ENCODE measurements around the gene SPRY2.

Gene SPRY2, protein sequence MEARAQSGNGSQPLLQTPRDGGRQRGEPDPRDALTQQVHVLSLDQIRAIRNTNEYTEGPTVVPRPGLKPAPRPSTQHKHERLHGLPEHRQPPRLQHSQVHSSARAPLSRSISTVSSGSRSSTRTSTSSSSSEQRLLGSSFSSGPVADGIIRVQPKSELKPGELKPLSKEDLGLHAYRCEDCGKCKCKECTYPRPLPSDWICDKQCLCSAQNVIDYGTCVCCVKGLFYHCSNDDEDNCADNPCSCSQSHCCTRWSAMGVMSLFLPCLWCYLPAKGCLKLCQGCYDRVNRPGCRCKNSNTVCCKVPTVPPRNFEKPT

DNA sequence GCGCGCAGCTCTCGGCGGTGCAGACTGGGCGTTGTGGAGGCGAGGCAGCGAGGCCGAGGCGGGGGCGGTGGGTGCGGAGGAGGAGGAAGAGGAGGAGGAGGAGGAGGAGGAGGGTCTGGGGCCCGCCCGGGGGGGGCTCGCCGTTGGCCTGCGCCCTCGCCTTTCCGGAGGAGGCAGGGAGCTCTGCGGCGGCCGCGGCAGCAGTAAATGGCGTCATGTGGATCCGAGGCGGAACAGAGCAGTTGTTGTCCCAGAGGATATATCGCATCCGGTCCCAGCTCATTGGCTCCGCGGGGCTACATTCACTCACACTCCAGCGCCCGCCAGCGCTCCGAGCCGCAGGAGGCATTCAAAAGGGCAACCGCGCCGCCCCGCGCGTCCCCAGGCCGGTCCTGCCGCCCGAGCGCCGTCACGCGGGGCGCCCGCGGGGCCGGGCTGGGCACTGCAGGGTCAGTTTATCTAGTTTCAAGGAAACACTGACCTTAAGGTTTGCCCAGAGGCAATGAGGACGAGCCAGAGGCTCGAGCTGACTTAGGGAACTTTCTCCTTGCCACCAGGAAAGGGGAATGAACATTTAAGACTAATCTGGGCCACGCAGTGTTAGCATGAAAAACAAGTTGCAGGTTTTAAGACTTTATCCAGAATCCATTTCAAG lies at the start of gene SPRY2:
SPRY2 (minus strand) TSS at position 26 of the 655 bp plus-strand sequence. CDS start 3,421 bp downstream, outside the sequence.
- peak; percentile 40 for DNase-seq (ENCODE audit: low spot score)
- Mint-ChIP-seq H3K27ac (no peak within 1 kb of the TSS), H3K4me3 (peak within 1 kb of the TSS; percentile 40), H3K4me1 (ENCODE audit: low read depth) (peaks cover 17% of the 10 kb centered on the region), H3K9me3 (no peaks in the 10 kb centered on the region), H3K36me3 (ENCODE audit: low read depth) (no peaks in the 10 kb centered on the region), H3K27me3 (ENCODE audit: low read depth) (peaks cover 33% of the 10 kb centered on the region)

DNA sequence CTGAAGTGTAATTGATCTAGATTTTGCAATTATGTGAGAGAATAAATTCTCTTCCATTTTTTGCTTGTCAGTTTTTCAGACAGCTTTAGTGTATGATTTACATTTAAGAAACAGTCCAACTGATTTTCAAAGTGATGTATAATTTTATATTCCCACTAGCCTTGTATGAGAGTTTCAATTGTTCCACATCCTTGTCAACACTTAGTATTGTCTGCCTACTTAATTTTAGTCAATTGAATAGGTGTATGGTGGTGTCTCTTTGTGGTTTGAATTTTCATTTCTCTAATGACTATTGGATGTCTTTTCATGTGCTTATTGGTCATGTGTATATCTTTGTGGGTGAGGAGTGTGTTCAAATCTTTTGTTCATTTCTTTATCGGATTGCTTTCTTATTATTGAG lies 49.4 kb upstream of the SPRY2 start:
- Mint-ChIP-seq H3K9me3 (peaks cover 3% of the 10 kb centered on the region), H3K27me3 (ENCODE audit: low read depth) (peaks cover 2% of the 10 kb centered on the region), H3K4me3 (no peak overlapping the region), H3K36me3 (ENCODE audit: low read depth) (no peaks in the 10 kb centered on the region), H3K27ac (no peak overlapping the region), H3K4me1 (ENCODE audit: low read depth) (peaks cover 4% of the 10 kb centered on the region)
- DNase-seq (ENCODE audit: low spot score): no peak

DNA sequence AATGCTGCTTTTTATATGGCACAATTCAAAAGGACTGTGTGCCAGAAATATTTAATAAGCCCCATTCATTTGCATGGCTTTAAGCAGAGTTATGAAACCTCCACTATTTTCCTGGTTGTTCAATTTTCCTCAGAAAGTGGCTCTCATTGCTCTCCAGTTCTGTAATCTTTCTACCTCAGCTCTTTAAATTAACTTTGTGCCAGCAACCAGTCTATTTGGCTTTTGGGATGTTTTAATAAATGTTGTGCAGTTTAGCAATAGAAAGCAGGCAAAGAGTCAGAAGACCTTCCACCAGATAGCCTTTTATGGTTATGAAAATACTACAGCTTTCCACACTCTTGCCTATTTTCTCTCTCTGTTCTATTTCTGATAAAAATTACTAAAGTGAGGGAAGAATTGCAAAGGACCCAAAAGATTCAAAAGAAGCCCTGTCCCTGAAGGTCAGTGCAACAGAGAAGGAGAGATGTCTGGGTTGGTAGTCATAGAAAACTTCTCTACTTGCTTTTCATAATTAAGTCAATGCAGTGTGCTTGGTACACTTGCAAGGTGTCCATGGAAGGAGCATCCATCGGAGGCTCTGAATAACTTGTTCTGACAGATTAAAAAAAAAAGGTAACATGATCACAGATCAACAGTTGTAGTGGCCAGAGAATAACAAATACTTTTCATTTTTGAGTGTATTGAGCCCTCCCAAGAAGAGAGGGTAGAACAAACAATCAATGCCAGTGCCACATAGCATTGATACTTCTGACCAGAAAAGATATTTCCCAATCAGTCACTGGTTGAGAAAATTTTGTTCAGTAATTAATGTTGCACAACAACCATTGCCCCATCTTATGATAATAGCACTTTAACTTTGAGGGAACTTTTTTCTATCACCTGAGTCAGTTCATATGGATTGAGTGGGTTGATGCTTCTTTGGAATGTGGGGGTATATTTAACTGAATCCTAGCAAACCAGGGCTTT lies 48.4 kb upstream of the SPRY2 start:
- Mint-ChIP-seq H3K4me1 (ENCODE audit: low read depth) (peaks cover 4% of the 10 kb centered on the region), H3K27ac (no peak overlapping the region), H3K27me3 (ENCODE audit: low read depth) (peaks cover 2% of the 10 kb centered on the region), H3K36me3 (ENCODE audit: low read depth) (no peaks in the 10 kb centered on the region), H3K9me3 (peaks cover 3% of the 10 kb centered on the region), H3K4me3 (no peak overlapping the region)
- no peak for DNase-seq (ENCODE audit: low spot score)

DNA sequence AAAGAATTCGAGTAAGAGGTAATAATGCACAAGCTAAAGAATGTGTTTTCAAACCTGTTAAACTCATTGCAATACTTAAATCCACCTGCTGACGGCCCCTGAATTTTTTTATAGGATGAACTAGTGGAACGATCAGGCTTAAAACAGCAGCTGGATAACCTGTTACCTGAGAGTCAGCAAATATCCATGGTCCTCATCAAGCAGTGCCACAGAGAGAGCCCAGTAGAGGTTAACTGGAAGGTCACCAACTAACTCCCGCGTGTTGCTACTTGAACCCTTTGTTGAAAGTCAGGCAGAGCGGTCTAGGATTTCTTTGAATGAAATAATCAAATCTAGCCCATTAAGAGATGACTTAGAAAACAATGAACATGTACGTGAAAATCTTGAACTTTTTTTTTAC lies 47.6 kb upstream of the SPRY2 start:
- Mint-ChIP-seq H3K9me3 (peaks cover 3% of the 10 kb centered on the region), H3K36me3 (ENCODE audit: low read depth) (no peaks in the 10 kb centered on the region), H3K27me3 (ENCODE audit: low read depth) (peaks cover 2% of the 10 kb centered on the region), H3K27ac (no peak overlapping the region), H3K4me3 (no peak overlapping the region), H3K4me1 (ENCODE audit: low read depth) (peaks cover 4% of the 10 kb centered on the region)
- DNase-seq (ENCODE audit: low spot score): no peak

DNA sequence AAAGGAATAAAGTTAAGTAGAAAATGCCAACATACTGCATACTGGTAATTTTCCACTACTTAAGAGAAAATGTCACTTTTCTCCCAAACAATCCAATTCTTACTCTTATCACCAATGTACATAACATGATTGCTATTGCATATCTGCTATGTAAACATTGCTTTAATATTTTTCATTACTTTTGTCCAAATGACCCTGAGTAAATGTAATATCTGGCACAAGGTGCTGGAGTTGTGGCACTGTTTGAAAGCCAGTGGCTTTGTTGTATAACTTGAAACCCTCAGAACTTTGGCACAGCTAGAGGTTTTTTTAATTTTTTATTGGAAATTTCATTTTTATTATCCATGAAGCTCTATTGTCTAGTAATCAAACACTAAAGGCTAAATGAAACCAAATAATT lies 45.7 kb upstream of the SPRY2 start:
- H3K9me3 Mint-ChIP-seq: peaks cover 3% of the 10 kb centered on the region
- H3K36me3 Mint-ChIP-seq (ENCODE audit: low read depth): no peaks in the 10 kb centered on the region
- no peaks in the 10 kb centered on the region for H3K27me3 Mint-ChIP-seq (ENCODE audit: low read depth)
- no peak for DNase-seq (ENCODE audit: low spot score)
- no peak overlapping the region for H3K27ac Mint-ChIP-seq
- no peak overlapping the region for H3K4me3 Mint-ChIP-seq
- H3K4me1 Mint-ChIP-seq (ENCODE audit: low read depth): peaks cover 4% of the 10 kb centered on the region

DNA sequence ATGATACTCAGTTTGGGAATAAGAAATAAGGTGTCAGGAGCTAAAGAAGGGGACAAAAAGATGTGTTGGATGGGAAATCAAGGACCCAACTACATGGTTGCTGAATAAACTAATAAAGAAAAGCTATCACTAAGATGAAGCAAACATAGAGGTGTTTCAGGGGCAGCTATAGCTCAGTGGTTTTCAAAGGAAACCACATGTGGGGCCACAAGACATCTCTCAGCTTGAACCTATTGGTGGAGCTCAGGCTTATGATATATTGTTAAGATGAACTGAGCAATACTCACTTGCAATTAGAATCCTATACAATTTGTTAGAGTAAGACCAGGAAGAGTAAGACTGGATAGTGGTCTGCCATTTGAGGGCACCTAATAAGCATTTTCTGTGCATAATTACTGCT lies 45.1 kb upstream of the SPRY2 start:
- no peak overlapping the region for H3K27ac Mint-ChIP-seq
- no peaks in the 10 kb centered on the region for H3K27me3 Mint-ChIP-seq (ENCODE audit: low read depth)

DNA sequence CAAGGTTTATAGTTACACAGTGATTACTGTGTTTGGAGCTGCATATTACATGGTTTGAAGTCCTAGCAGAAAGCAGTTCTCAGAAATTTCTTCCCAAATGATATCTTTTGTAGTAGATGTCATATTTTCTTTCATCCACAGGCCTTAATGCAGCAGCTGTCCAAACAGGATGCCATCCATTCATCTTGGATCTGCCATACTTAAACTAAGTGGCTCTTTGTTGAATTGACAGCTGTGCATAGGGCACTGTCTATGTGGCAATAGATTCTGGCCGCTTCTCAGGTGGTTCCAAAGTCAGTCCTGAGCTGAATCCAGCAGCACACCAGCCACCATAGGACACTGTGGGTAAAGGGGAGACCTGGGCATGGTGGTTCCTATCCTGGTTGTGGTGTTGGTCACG lies 41.6 kb upstream of the SPRY2 start:
- Mint-ChIP-seq H3K36me3 (ENCODE audit: low read depth) (no peaks in the 10 kb centered on the region), H3K4me1 (ENCODE audit: low read depth) (peaks cover 4% of the 10 kb centered on the region), H3K27ac (no peak overlapping the region), H3K27me3 (ENCODE audit: low read depth) (no peaks in the 10 kb centered on the region), H3K4me3 (no peak overlapping the region), H3K9me3 (no peaks in the 10 kb centered on the region)
- no peak for DNase-seq (ENCODE audit: low spot score)

More for the DNA sequence above, 45.1 kb upstream of the SPRY2 start:
- Mint-ChIP-seq H3K36me3 (ENCODE audit: low read depth) (no peaks in the 10 kb centered on the region), H3K4me1 (ENCODE audit: low read depth) (peaks cover 4% of the 10 kb centered on the region), H3K9me3 (peaks cover 3% of the 10 kb centered on the region), H3K4me3 (no peak overlapping the region)
- DNase-seq (ENCODE audit: low spot score): no peak

DNA sequence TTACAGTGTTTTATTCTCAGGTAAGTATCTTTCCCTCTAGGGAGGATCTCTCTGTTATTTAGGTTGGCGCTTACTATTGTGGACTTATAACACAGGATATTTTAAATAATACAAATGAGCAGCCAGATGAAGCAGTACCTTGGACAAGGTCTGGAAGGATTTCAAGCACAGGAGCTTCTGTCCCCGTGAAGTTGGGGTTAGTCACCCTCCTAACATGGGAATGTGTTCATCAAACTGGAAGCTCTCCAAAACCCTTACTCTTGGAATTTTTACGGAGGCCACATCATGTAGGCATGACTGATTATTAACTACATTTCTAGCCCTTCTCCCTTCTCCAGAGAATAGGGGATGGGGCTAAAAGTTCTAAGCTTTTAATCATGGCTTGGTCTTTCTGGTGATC lies 38.3 kb upstream of the SPRY2 start:
- Mint-ChIP-seq H3K36me3 (ENCODE audit: low read depth) (no peaks in the 10 kb centered on the region), H3K27me3 (ENCODE audit: low read depth) (no peaks in the 10 kb centered on the region), H3K4me1 (ENCODE audit: low read depth) (no peaks in the 10 kb centered on the region), H3K9me3 (no peaks in the 10 kb centered on the region), H3K4me3 (no peak overlapping the region), H3K27ac (no peak overlapping the region)
- no peak for DNase-seq (ENCODE audit: low spot score)

DNA sequence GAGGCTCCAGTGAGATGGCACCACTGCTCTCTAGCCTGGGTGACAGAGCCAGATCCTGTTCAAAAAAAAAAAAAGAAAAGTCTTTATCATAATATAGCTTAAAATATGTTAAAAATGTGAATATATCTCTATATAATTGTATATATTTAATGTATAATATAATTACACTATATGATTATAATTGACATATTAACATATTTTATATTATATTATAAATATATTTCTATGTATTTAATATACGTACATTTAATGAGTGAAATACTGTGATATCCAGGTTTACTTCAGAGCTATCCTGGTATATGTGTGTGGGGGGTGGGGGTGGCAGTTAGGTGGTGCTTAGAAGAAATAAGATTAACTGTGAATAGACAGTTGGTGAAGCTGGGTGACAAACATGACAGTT lies 35.6 kb upstream of the SPRY2 start:
- Mint-ChIP-seq H3K4me3 (no peak overlapping the region), H3K4me1 (ENCODE audit: low read depth) (no peaks in the 10 kb centered on the region), H3K9me3 (no peaks in the 10 kb centered on the region), H3K27ac (no peak overlapping the region), H3K36me3 (ENCODE audit: low read depth) (no peaks in the 10 kb centered on the region), H3K27me3 (ENCODE audit: low read depth) (no peaks in the 10 kb centered on the region)
- no peak for DNase-seq (ENCODE audit: low spot score)

DNA sequence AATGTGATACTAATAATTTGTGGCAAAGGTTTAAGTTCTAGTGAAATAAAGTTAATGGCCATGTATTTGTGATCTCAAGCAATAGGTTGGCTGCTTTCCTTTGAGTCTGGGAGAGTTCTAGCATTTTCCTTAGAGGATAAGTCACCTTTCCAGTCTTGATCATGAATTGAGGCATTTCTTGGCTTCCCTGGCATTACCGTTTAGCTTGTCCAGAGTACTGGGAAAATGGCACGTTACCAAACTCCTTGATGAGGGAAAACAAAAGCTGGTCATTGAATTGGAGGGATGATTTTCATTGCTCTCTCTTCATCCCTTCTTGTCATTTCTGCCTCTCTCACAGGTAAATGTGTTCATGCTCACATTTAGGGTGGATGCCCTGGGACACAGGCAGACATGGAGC lies 34.0 kb upstream of the SPRY2 start:
- H3K4me3 Mint-ChIP-seq: no peak overlapping the region

DNA sequence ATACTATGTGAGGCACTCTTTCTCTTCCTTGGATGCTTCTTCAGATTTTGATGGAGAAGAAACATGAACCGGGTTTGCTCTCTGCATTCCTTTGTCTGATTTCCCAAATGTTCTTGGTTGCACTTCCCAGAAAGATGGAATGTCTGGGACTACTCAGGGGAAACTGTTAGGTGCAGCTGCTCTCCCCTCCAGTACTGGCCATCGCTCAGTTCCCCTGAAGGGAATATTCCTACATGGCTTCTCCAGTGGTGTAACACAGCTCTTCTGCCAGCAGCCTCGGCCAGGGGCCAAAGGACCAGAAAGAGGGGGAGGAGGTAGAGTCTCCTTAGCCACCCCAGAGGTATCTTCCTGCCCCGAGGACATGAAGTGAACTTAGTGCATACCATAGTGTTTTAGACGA lies 33.5 kb upstream of the SPRY2 start:
- H3K4me1 Mint-ChIP-seq (ENCODE audit: low read depth): no peaks in the 10 kb centered on the region
- DNase-seq (ENCODE audit: low spot score): no peak
- no peak overlapping the region for H3K27ac Mint-ChIP-seq
- H3K36me3 Mint-ChIP-seq (ENCODE audit: low read depth): no peaks in the 10 kb centered on the region
- no peaks in the 10 kb centered on the region for H3K27me3 Mint-ChIP-seq (ENCODE audit: low read depth)
- H3K9me3 Mint-ChIP-seq: no peaks in the 10 kb centered on the region
- no peak overlapping the region for H3K4me3 Mint-ChIP-seq

More for the DNA sequence above, 34.0 kb upstream of the SPRY2 start:
- Mint-ChIP-seq H3K27me3 (ENCODE audit: low read depth) (no peaks in the 10 kb centered on the region), H3K4me1 (ENCODE audit: low read depth) (no peaks in the 10 kb centered on the region), H3K9me3 (no peaks in the 10 kb centered on the region), H3K27ac (no peak overlapping the region), H3K36me3 (ENCODE audit: low read depth) (no peaks in the 10 kb centered on the region)
- no peak for DNase-seq (ENCODE audit: low spot score)

DNA sequence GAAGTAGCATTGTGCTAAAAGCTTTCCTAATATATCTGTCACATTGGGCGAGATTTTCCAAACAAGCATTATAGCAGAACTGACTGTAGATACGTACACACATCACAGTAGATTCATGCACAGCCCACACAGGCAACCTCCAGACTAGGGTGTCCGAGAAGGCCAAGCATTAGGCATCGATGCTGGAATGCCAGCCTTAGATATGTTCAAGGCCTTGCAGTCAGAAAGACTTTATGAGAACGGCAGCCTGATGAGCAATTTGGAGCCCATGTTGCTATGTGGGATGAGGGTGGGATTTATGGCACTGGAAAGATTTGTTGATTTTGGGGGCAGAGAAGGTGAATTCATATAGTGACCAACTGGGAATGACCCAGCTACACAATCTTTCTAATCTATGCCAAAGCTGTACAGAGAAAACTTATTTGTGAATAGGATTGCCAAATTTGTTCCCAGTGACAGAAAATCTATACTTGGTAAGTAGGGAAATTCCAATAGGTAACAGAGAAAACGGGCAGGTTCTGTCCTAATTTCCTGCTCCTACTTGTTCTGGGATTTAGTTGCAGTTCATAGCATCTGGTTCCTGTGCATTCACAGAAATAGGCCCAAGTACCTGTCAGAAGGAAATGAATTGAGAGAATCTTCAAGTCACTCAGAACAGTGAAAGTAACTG lies 31.0 kb upstream of the SPRY2 start:
- H3K4me1 Mint-ChIP-seq (ENCODE audit: low read depth): no peaks in the 10 kb centered on the region
- no peak overlapping the region for H3K27ac Mint-ChIP-seq
- DNase-seq (ENCODE audit: low spot score): no peak
- no peak overlapping the region for H3K4me3 Mint-ChIP-seq
- no peaks in the 10 kb centered on the region for H3K36me3 Mint-ChIP-seq (ENCODE audit: low read depth)
- H3K9me3 Mint-ChIP-seq: no peaks in the 10 kb centered on the region
- no peaks in the 10 kb centered on the region for H3K27me3 Mint-ChIP-seq (ENCODE audit: low read depth)

DNA sequence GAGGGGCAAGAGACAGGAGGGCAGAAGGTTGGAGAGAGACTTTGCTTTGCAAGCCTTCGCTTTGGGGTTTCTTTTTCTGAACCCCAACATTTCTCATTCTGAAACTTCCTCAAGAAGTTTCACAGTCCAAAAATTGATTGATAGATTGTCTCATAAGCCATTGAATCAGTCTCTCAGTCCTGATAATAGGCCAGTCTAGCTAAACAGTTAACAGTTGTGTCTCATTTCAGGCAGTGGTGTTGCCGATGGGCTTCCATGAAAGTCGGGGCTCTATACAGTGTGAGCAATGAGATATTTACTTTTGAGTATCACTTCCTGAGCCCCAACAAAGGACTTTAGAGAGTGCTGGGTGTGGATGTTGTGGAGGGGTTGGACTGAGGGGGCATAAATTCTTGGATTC lies 26.5 kb upstream of the SPRY2 start:
- Mint-ChIP-seq H3K27me3 (ENCODE audit: low read depth) (no peaks in the 10 kb centered on the region), H3K9me3 (no peaks in the 10 kb centered on the region), H3K4me1 (ENCODE audit: low read depth) (no peaks in the 10 kb centered on the region), H3K27ac (no peak overlapping the region), H3K4me3 (no peak overlapping the region), H3K36me3 (ENCODE audit: low read depth) (no peaks in the 10 kb centered on the region)
- no peak for DNase-seq (ENCODE audit: low spot score)
